H9 (cell line): ENCODE data around the gene LILRB5. TPM values are rescaled to one million over a fixed set of nuclear protein-coding genes. Genes with fewer than 3 reads are reported as not detected.

ENCODE experiments used
- DNase-seq: peaks from one replicate; pipeline ENCODE4 v3.0.0-alpha.2; 2017
- H2AFZ ChIP-seq: one replicate; pipeline ENCODE4 v1.6.1; 2013; ENCODE audit warnings: mild to moderate bottlenecking, low read length, control low read depth, moderate library complexity
- H2AK5ac ChIP-seq: 2 replicates; pipeline ENCODE4 v1.6.1; 2013; ENCODE audit warnings: low read length, control low read depth, mixed read lengths; ENCODE audit not compliant: insufficient read length
- H2BK120ac ChIP-seq: one replicate; pipeline ENCODE4 v1.6.1; 2013; ENCODE audit warnings: low read depth, mild to moderate bottlenecking, low read length, control low read depth, inconsistent platforms; ENCODE audit not compliant: poor library complexity, severe bottlenecking
- H2BK12ac ChIP-seq: 2 replicates; pipeline ENCODE4 v1.6.1; 2013; ENCODE audit warnings: low read length, control low read depth, mixed read lengths, low read depth; ENCODE audit not compliant: insufficient read length
- H2BK15ac ChIP-seq: 2 replicates; pipeline ENCODE4 v1.6.1; 2013; ENCODE audit warnings: low read depth, low read length, control low read depth
- H2BK20ac ChIP-seq: one replicate; pipeline ENCODE4 v1.6.1; 2013; ENCODE audit warnings: low read depth, mild to moderate bottlenecking, low read length, control low read depth, inconsistent platforms; ENCODE audit not compliant: poor library complexity, severe bottlenecking
- H2BK5ac ChIP-seq: 2 replicates; pipeline ENCODE4 v1.6.1; 2013; ENCODE audit warnings: low read length, control low read depth, mixed read lengths; ENCODE audit not compliant: insufficient read length
- H3K14ac ChIP-seq: 2 replicates; pipeline ENCODE4 v1.6.1; 2013; ENCODE audit warnings: low read length, control low read depth; ENCODE audit not compliant: insufficient read depth
- H3K18ac ChIP-seq: 2 replicates; pipeline ENCODE4 v1.6.1; 2013; ENCODE audit warnings: low read depth, mild to moderate bottlenecking, mixed read lengths, low read length, control low read depth; ENCODE audit not compliant: insufficient read length
- H3K23ac ChIP-seq: 2 replicates; pipeline ENCODE4 v1.6.1; 2013; ENCODE audit warnings: low read length, control low read depth, mixed read lengths, low read depth; ENCODE audit not compliant: insufficient read length
- H3K23me2 ChIP-seq: 2 replicates; pipeline ENCODE4 v1.6.1; 2013; ENCODE audit warnings: low read depth, mild to moderate bottlenecking, mixed read lengths, low read length, control low read depth; ENCODE audit not compliant: insufficient read length, poor library complexity, severe bottlenecking
- H3K27ac ChIP-seq: 2 replicates; pipeline ENCODE4 v1.5.1; 2013; ENCODE audit warnings: low read length, control low read depth, mixed read lengths, low read depth; ENCODE audit not compliant: insufficient read length
- H3K27me3 ChIP-seq: 2 replicates; pipeline ENCODE4 v1.6.1; 2013; ENCODE audit warnings: low read length, control low read depth, inconsistent platforms; ENCODE audit not compliant: insufficient read depth
- H3K4ac ChIP-seq: 2 replicates; pipeline ENCODE4 v1.6.1; 2013; ENCODE audit warnings: low read depth, mild to moderate bottlenecking, control low read depth, inconsistent platforms, low read length, moderate library complexity
- H3K4me1 ChIP-seq: 2 replicates; pipeline ENCODE4 v1.6.1; 2013; ENCODE audit warnings: low read length, control low read depth, inconsistent platforms; ENCODE audit not compliant: insufficient read depth
- H3K4me2 ChIP-seq: 2 replicates; pipeline ENCODE4 v1.6.1; 2013; ENCODE audit warnings: low read length, control low read depth, mixed read lengths; ENCODE audit not compliant: insufficient read length, insufficient read depth
- H3K56ac ChIP-seq: 2 replicates; pipeline ENCODE4 v1.6.1; 2013; ENCODE audit warnings: low read depth, mild to moderate bottlenecking, mixed read lengths, low read length, control low read depth; ENCODE audit not compliant: insufficient read length
- H3K79me1 ChIP-seq: 2 replicates; pipeline ENCODE4 v1.6.1; 2013; ENCODE audit warnings: low read depth, mild to moderate bottlenecking, moderate library complexity, low read length, control low read depth, inconsistent platforms; ENCODE audit not compliant: insufficient read depth, poor library complexity, severe bottlenecking
- H3K79me2 ChIP-seq: 2 replicates; pipeline ENCODE4 v1.6.1; 2013; ENCODE audit warnings: low read length, control low read depth, inconsistent platforms; ENCODE audit not compliant: insufficient read depth
- H3K9ac ChIP-seq: 2 replicates; pipeline ENCODE4 v1.6.1; 2013; ENCODE audit warnings: low read length, control low read depth, mixed read lengths; ENCODE audit not compliant: insufficient read length; ENCODE audit errors: extremely low read depth
- H3K9me3 ChIP-seq: one replicate; pipeline ENCODE4 v1.6.1; 2013; ENCODE audit warnings: low read depth, low read length, inconsistent platforms; ENCODE audit not compliant: control insufficient read depth
- H3T11ph ChIP-seq: one replicate; pipeline ENCODE4 v1.6.1; 2013; ENCODE audit warnings: mild to moderate bottlenecking, low read length, control low read depth, inconsistent platforms
- H4K20me1 ChIP-seq: one replicate; pipeline ENCODE4 v1.6.1; 2013; ENCODE audit not compliant: control insufficient read depth, insufficient read length, insufficient read depth
- H4K5ac ChIP-seq: 2 replicates; pipeline ENCODE4 v1.6.1; 2013; ENCODE audit warnings: low read depth, mild to moderate bottlenecking, mixed read lengths, low read length, control low read depth; ENCODE audit not compliant: insufficient read length
- H4K8ac ChIP-seq: replicated peaks from 2 replicates; pipeline ENCODE4 v1.6.1; 2013; ENCODE audit warnings: low read length, control low read depth, mixed read lengths, low read depth; ENCODE audit not compliant: insufficient read length
- H4K91ac ChIP-seq: 2 replicates; pipeline ENCODE4 v1.6.1; 2013; ENCODE audit warnings: low read depth, mild to moderate bottlenecking, moderate library complexity, mixed read lengths, low read length, control low read depth; ENCODE audit not compliant: insufficient read length
- H3K27ac Mint-ChIP-seq, 3 experiments: 2 replicates in 2 of 3; 3 replicates in 1 of 3; pipeline ENCODE4 v1.8.0; 2020 to 2021; ENCODE audit warnings: mixed read lengths in 3 of 3, mild to moderate bottlenecking in 1 of 3, moderate library complexity in 1 of 3
- H3K27me3 Mint-ChIP-seq: 2 replicates; pipeline ENCODE4 v1.8.0; 2021; ENCODE audit warnings: low read depth, mild to moderate bottlenecking, moderate library complexity, mixed read lengths
- H3K36me3 Mint-ChIP-seq, 3 experiments: 2 replicates in 2 of 3; 3 replicates in 1 of 3; pipeline ENCODE4 v1.8.0; 2020 to 2021; ENCODE audit warnings: low read depth in 3 of 3, mixed read lengths in 3 of 3; ENCODE audit not compliant: insufficient read depth in 1 of 3
- H3K4me1 Mint-ChIP-seq, 2 experiments: 2 replicates each; pipeline ENCODE4 v1.8.0; 2020; ENCODE audit warnings: mixed read lengths in 2 of 2
- H3K4me3 Mint-ChIP-seq, 2 experiments: 2 replicates in 1 of 2; 3 replicates in 1 of 2; pipeline ENCODE4 v1.8.0; 2020 to 2021; ENCODE audit warnings: mild to moderate bottlenecking in 2 of 2, mixed read lengths in 2 of 2, moderate library complexity in 1 of 2
- H3K9me3 Mint-ChIP-seq, 2 experiments: 2 replicates in 1 of 2; 3 replicates in 1 of 2; pipeline ENCODE4 v1.8.0; 2020; ENCODE audit warnings: mild to moderate bottlenecking in 2 of 2, mixed read lengths in 2 of 2, moderate library complexity in 1 of 2
- WGBS: extraction: QIAGEN DNeasy Blood & Tissue Kit; methylation state at CpG from one replicate; pipeline ENCODE4 v1.1.7; 2013; ENCODE audit warnings: missing lambda C conversion rate, low lambda C conversion rate, mixed read lengths; ENCODE audit not compliant: insufficient read length; ENCODE audit errors: extremely low coverage; 5-methylcytosine and 5-hydroxymethylcytosine counted together
- total RNA-seq: library from RNA; stranded (reverse); gene quantifications from 2 replicates; pipeline ENCODE4 v1.2.1, GENCODE V29; 2021
- TF ChIP-seq, protein P1 (sequence below): fragments of 200-600 bp; sonication (generic); conservative IDR thresholded peaks from 3 replicates; pipeline ENCODE4 v1.8.0; 2021; ENCODE audit warnings: antibody characterized with exemption, mild to moderate bottlenecking

LILRB5 gene
- total RNA-seq, 1 experiment from 2014 or later = 0.09 TPM

- WGBS = no CpG with 5 or more reads among the region's 13 CpGs
- no peak overlapping the region for H3K56ac ChIP-seq
- H3K27ac Mint-ChIP-seq = peak overlapping the region; percentile 100; a peak in 5 of 7 replicates
- H3K27me3 ChIP-seq = no peaks in the 10 kb centered on the region
- no peak overlapping the region for H2BK12ac ChIP-seq
- peaks cover 39% of the 10 kb centered on the region for H3K79me2 ChIP-seq
- no peak overlapping the region for H3T11ph ChIP-seq
- no peak overlapping the region for H2AFZ ChIP-seq
- no peak overlapping the region for H3K27ac ChIP-seq
- no peak overlapping the region for H2BK120ac ChIP-seq
- no peak for DNase-seq
- H2BK15ac ChIP-seq = no peak overlapping the region
- H3K36me3 Mint-ChIP-seq = peaks cover 63 to 68% (median 68%) of the 10 kb centered on the region in 3 experiments
- H3K4me2 ChIP-seq = peak overlapping the region; percentile 89
- no peak overlapping the region for H3K4ac ChIP-seq
- H3K9ac ChIP-seq = peak overlapping the region; percentile 96
- H3K79me1 ChIP-seq = peaks cover 6% of the 10 kb centered on the region
- peaks cover 3% of the 10 kb centered on the region for H4K20me1 ChIP-seq
- peaks cover 35 to 56% of the 10 kb centered on the region in 2 experiments for H3K4me1 Mint-ChIP-seq
- no peaks in the 10 kb centered on the region for H3K9me3 Mint-ChIP-seq
- no peak overlapping the region for H2BK5ac ChIP-seq
- TF ChIP-seq, protein P1, sequence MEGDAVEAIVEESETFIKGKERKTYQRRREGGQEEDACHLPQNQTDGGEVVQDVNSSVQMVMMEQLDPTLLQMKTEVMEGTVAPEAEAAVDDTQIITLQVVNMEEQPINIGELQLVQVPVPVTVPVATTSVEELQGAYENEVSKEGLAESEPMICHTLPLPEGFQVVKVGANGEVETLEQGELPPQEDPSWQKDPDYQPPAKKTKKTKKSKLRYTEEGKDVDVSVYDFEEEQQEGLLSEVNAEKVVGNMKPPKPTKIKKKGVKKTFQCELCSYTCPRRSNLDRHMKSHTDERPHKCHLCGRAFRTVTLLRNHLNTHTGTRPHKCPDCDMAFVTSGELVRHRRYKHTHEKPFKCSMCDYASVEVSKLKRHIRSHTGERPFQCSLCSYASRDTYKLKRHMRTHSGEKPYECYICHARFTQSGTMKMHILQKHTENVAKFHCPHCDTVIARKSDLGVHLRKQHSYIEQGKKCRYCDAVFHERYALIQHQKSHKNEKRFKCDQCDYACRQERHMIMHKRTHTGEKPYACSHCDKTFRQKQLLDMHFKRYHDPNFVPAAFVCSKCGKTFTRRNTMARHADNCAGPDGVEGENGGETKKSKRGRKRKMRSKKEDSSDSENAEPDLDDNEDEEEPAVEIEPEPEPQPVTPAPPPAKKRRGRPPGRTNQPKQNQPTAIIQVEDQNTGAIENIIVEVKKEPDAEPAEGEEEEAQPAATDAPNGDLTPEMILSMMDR = no peak
- H3K18ac ChIP-seq = no peak overlapping the region
- H4K91ac ChIP-seq = no peak overlapping the region
- no peak overlapping the region for H3K14ac ChIP-seq
- H3K23me2 ChIP-seq = peaks cover 7% of the 10 kb centered on the region
- peak overlapping the region; percentile 95 to 98 for H3K4me3 Mint-ChIP-seq
- no peak overlapping the region for H2BK20ac ChIP-seq
- H3K4me1 ChIP-seq = peaks cover 3% of the 10 kb centered on the region
- no peaks in the 10 kb centered on the region for H3K9me3 ChIP-seq
- H4K8ac ChIP-seq = no peak overlapping the region
- H3K27me3 Mint-ChIP-seq = no peaks in the 10 kb centered on the region; the same call in 1 of the 2 replicates
- H3K23ac ChIP-seq = no peak overlapping the region
- H4K5ac ChIP-seq = no peak overlapping the region
- H2AK5ac ChIP-seq = no peak overlapping the region
These were observed 55.1 kb downstream of the LILRB5 start for GRCh38 chr19:54201980-54202379.
